Measurements from ENCODE around the gene KLF11. TPM values are rescaled to one million over a fixed set of nuclear protein-coding genes. Genes with fewer than 3 reads are reported as not detected.

KLF11 gene
- polyA plus RNA-seq, 1 experiment = 4.9 TPM

GRCh38 chr2:10052216-10052615 lies 8.9 kb downstream of the KLF11 start:
- no peak for TF ChIP-seq CTCF (IDR thresholded peaks at IDR 0.05; ENCODE audit: low read depth, low read length)
- CTCF ChIA-PET = interaction anchor here (0.7 to 6.6 kb wide), 8 partner anchors 68 to 926 kb away, joined by 3 to 63 read pairs (median 4); no protein-coding TSS in a partner anchor
- POLR2A ChIA-PET = no interaction called here
- Histone ChIP-seq H3K27ac (ENCODE audit: low read depth, low read length) (no peak overlapping the region), H3K27me3 (ENCODE audit: control insufficient read depth, insufficient read depth, low read length) (no peaks in the 10 kb centered on the region), H3K9me3 (ENCODE audit: control insufficient read depth, insufficient read depth, low read length) (no peaks in the 10 kb centered on the region), H3K4me3 (ENCODE audit: low read depth, low read length) (no peak overlapping the region)
- DNase-seq (ENCODE audit: low read depth, low spot score) = no peak

- no peak for TF ChIP-seq CTCF (IDR thresholded peaks at IDR 0.05; ENCODE audit: low read depth, low read length)
- Histone ChIP-seq H3K27ac (ENCODE audit: low read depth, low read length) (no peak overlapping the region), H3K27me3 (ENCODE audit: control insufficient read depth, insufficient read depth, low read length) (no peaks in the 10 kb centered on the region), H3K9me3 (ENCODE audit: control insufficient read depth, insufficient read depth, low read length) (no peaks in the 10 kb centered on the region; the same call in 1 of the 2 replicates), H3K4me3 (ENCODE audit: low read depth, low read length) (no peak overlapping the region)
- ChIA-PET POLR2A (no interaction called here), CTCF (interaction anchor here (1.1 to 6.6 kb wide), 4 partner anchors 69 to 382 kb away, joined by 5 to 63 read pairs (median 12); no protein-coding TSS in a partner anchor)
- no peak for DNase-seq (ENCODE audit: low read depth, low spot score)
Measured at GRCh38 chr2:10053351-10053750, 10.0 kb downstream of the KLF11 start.

DNA sequence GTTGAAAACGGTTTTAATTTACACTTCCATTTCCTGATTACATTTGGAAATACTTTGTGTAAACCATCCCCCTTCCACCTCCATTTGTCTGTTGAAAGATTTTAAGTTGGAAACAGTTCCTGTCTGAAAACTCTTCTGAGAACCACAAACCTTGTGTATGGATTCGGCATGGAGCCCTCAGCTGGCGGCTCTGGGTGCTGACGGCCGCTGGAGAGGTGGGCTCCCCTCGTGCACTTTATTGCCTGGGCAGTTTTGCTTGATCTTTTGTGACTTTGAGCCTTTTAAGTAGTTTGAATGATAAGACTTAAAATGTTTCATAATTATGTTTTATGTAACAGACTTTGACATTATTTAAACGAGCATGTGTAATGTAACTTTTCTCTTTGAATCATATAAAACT lies 11.1 kb downstream of the KLF11 start:
- H3K27ac ChIP-seq (ENCODE audit: low read depth, low read length) = no peak overlapping the region
- H3K4me3 ChIP-seq (ENCODE audit: low read depth, low read length) = no peak overlapping the region
- ChIA-PET POLR2A (no interaction called here), CTCF (interaction anchor here (3.1 kb wide), 1 partner anchor 241 kb away, joined by 18 read pairs; no protein-coding TSS in a partner anchor)
- H3K27me3 ChIP-seq (ENCODE audit: control insufficient read depth, insufficient read depth, low read length) = no peaks in the 10 kb centered on the region
- no peak for DNase-seq (ENCODE audit: low read depth, low spot score)
- no peaks in the 10 kb centered on the region; the same call in 1 of the 2 replicates for H3K9me3 ChIP-seq (ENCODE audit: control insufficient read depth, insufficient read depth, low read length)
- peak; percentile 27 for TF ChIP-seq CTCF (IDR thresholded peaks at IDR 0.05; ENCODE audit: low read depth, low read length)

DNA sequence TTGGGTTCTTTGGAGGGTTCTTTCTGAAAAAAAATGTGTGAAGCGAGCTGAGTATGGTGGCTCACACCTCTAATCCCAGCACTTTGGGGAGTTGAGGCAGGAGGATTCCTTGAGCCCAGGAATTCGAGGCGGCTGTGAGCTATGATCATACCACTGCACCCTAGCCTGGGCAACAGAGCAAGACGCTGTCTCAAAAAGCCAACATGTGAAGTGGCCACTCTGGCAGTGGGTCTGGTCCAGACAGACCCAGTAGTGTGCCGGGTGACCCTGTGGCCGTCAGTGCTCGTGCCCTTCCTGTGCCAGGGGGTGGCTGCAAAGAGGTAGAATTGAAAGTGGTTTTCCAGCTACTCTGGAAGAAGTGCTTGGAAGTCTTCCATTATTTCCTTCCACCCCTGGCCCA lies 11.6 kb downstream of the KLF11 start:
- CTCF ChIA-PET = interaction anchor here (0.6 kb wide), 1 partner anchor 92 kb away, joined by 3 read pairs; no protein-coding TSS in a partner anchor
- DNase-seq (ENCODE audit: low read depth, low spot score) = no peak
- Histone ChIP-seq H3K9me3 (ENCODE audit: control insufficient read depth, insufficient read depth, low read length) (no peaks in the 10 kb centered on the region; the same call in 1 of the 2 replicates), H3K27me3 (ENCODE audit: control insufficient read depth, insufficient read depth, low read length) (no peaks in the 10 kb centered on the region), H3K27ac (ENCODE audit: low read depth, low read length) (no peak overlapping the region), H3K4me3 (ENCODE audit: low read depth, low read length) (no peak overlapping the region)
- POLR2A ChIA-PET = no interaction called here
- no peak for TF ChIP-seq CTCF (IDR thresholded peaks at IDR 0.05; ENCODE audit: low read depth, low read length)

- no peak for DNase-seq (ENCODE audit: low read depth, low spot score)
- Histone ChIP-seq H3K9me3 (ENCODE audit: control insufficient read depth, insufficient read depth, low read length) (no peaks in the 10 kb centered on the region; the same call in 1 of the 2 replicates), H3K27me3 (ENCODE audit: control insufficient read depth, insufficient read depth, low read length) (peaks cover 5% of the 10 kb centered on the region), H3K27ac (ENCODE audit: low read depth, low read length) (no peak overlapping the region), H3K4me3 (ENCODE audit: low read depth, low read length) (no peak overlapping the region)
- POLR2A ChIA-PET = interaction anchor here (1.0 to 1.5 kb wide), 4 partner anchors 8 to 392 kb away, joined by 3 to 6 read pairs (median 4); partner anchors contain the start of gene ODC1
- CTCF ChIA-PET = interaction anchor here (1.1 to 2.1 kb wide), 8 partner anchors 8 to 378 kb away, joined by 3 to 17 read pairs (median 7); no protein-coding TSS in a partner anchor
- no peak for TF ChIP-seq CTCF (IDR thresholded peaks at IDR 0.05; ENCODE audit: low read depth, low read length)
Measured at GRCh38 chr2:10056439-10056838, 13.1 kb downstream of the KLF11 start.

Measured in AG04450 (cell line).